Measurements from ENCODE around the gene IL12B. TPM values are rescaled to one million over a fixed set of nuclear protein-coding genes. Genes with fewer than 3 reads are reported as not detected.

The IL12B gene
- total RNA-seq, 1 experiment from 2014 or later, result not detected

DNA sequence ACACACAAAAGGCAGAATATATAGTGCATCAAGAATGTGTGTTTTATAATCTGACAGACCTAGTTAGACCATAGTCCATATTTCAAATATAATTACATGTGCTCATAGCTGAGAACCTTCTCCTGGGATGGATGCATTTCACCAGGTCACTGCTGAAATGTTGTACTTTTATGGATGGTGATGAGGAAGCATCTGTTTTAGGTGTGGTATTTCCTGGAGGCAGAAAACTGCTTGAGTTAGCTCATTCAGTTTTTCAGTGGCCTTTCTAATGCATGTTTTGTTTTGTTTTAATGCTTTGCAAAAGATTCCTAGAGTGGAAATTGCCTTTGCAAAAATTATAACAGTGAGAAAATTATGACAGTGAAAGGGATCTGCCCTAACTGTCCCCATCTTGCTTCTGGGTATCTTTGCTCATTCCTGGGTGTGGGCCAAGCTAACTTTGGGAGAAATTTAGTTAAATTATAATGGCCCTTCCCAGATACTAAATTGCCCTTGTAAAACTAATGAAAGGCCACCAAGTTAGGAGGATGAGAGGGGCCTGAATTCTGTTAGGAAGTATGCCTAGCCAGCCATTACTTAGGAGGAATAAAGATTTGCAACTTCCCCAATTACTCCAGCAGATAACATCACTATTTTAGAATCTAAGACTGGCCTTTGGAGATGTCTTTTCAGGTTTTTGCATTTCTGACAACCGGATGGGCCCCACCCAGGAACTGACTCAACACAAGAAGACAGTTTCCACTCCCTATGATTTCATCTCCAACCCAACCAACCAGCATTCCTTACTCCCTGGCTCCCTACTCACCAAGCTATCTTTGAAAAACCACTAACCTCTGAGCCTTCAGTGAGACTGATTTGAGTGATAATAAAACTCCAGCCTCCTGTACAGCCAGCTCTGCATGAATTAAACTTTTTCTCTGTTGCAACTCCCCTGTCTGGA is 7.0 kb upstream of the IL12B start:
- DNase-seq (ENCODE audit: low spot score), result peak; percentile 22
- intact Hi-C loops (cut with micrococcal nuclease; ENCODE audit: unreplicated experiment), result loop anchor here (10.0 kb wide), 1 partner anchor 628 kb away; no protein-coding TSS in a partner anchor
- no peaks in the 10 kb centered on the region for H3K4me1 ChIP-seq (ENCODE audit: insufficient read depth, low read length, poor library complexity, severe bottlenecking)
- BruUV-seq (replicated peaks), result no TSS peak
- CTCF ChIA-PET, result interaction anchor here (0.6 to 1.0 kb wide), 2 partner anchors 180 to 1089 kb away, joined by 3 read pairs; no protein-coding TSS in a partner anchor
- no peaks in the 10 kb centered on the region for H3K9me3 ChIP-seq (ENCODE audit: low read depth, low read length, poor library complexity, severe bottlenecking)
- TF ChIP-seq, protein P1, sequence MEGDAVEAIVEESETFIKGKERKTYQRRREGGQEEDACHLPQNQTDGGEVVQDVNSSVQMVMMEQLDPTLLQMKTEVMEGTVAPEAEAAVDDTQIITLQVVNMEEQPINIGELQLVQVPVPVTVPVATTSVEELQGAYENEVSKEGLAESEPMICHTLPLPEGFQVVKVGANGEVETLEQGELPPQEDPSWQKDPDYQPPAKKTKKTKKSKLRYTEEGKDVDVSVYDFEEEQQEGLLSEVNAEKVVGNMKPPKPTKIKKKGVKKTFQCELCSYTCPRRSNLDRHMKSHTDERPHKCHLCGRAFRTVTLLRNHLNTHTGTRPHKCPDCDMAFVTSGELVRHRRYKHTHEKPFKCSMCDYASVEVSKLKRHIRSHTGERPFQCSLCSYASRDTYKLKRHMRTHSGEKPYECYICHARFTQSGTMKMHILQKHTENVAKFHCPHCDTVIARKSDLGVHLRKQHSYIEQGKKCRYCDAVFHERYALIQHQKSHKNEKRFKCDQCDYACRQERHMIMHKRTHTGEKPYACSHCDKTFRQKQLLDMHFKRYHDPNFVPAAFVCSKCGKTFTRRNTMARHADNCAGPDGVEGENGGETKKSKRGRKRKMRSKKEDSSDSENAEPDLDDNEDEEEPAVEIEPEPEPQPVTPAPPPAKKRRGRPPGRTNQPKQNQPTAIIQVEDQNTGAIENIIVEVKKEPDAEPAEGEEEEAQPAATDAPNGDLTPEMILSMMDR (conservative IDR thresholded peaks at IDR 0.05; ENCODE audit: low read depth, low read length), result no peak
- TF ChIP-seq EZH2 (IDR thresholded peaks at IDR 0.05; ENCODE audit: borderline replicate concordance, low read depth, low read length, poor library complexity, severe bottlenecking), result no peak
- no peaks in the 10 kb centered on the region for H3K36me3 ChIP-seq (ENCODE audit: insufficient read depth, low read length, poor library complexity, severe bottlenecking)
- no peak overlapping the region for H3K4me3 ChIP-seq (ENCODE audit: low read depth, low read length, poor library complexity, severe bottlenecking)
- H3K27me3 ChIP-seq (replicated peaks; ENCODE audit: insufficient read depth, low read depth, low read length, poor library complexity), result no peaks in the 10 kb centered on the region
- H3K27ac ChIP-seq (ENCODE audit: low read depth, low read length, poor library complexity, severe bottlenecking), result no peak overlapping the region
- POLR2A ChIA-PET (ENCODE audit: low non-redundant PET), result no interaction called here

DNA sequence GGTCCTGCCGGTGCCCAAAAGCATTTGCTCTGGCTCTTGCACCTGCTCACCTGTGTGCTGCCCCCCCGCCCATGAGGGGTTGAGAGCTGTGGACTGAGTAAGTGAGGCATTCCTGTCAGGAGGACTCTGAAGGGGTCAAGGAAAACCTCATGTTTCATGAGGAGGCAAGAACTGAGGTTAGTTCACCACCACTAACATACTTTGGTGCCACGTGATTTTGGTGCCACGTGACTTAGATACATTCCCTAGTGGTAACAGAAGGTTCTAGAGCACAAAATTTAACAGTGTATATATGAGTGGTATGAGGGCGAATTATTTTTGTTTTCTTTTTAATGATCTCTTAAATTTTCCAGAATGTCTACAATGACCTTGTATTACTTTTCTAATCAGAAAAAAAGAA is 6.3 kb upstream of the IL12B start:
- intact Hi-C loops (cut with micrococcal nuclease; ENCODE audit: unreplicated experiment), result loop anchor here (10.0 kb wide), 1 partner anchor 628 kb away; no protein-coding TSS in a partner anchor
- Histone ChIP-seq H3K27ac (ENCODE audit: low read depth, low read length, poor library complexity, severe bottlenecking) (no peak overlapping the region), H3K4me1 (ENCODE audit: insufficient read depth, low read length, poor library complexity, severe bottlenecking) (no peaks in the 10 kb centered on the region), H3K4me3 (ENCODE audit: low read depth, low read length, poor library complexity, severe bottlenecking) (no peak overlapping the region), H3K27me3 (replicated peaks; ENCODE audit: insufficient read depth, low read depth, low read length, poor library complexity) (no peaks in the 10 kb centered on the region), H3K9me3 (ENCODE audit: low read depth, low read length, poor library complexity, severe bottlenecking) (no peaks in the 10 kb centered on the region), H3K36me3 (ENCODE audit: insufficient read depth, low read length, poor library complexity, severe bottlenecking) (no peaks in the 10 kb centered on the region)
- CTCF ChIA-PET, result no interaction called here
- no peak for DNase-seq (ENCODE audit: low spot score)
- BruUV-seq (replicated peaks), result no TSS peak
- no peak for TF ChIP-seq EZH2 (IDR thresholded peaks at IDR 0.05; ENCODE audit: borderline replicate concordance, low read depth, low read length, poor library complexity, severe bottlenecking)
- TF ChIP-seq, protein P1 (conservative IDR thresholded peaks at IDR 0.05; ENCODE audit: low read depth, low read length), result no peak
- POLR2A ChIA-PET (ENCODE audit: low non-redundant PET), result no interaction called here

DNA sequence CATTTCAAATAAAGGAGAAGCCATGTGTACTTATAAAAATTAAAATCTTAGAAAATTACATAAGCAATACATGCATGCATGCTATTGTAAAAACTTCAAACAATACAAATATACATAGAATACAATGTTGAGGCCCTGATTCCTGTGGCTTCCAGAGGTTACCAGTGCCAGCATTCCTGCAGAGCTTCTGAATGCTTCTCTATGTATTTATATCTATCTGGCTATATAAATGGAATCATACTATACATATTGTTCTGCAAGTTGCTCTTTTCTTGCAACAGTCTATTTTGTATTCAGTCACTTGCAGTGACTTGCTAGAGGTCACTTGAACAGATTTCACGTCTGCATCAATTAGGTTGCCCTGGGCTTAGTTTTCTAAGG is 3.2 kb upstream of the IL12B start:
- CTCF ChIA-PET, result no interaction called here
- TF ChIP-seq, protein P1 (conservative IDR thresholded peaks at IDR 0.05; ENCODE audit: low read depth, low read length), result no peak
- TF ChIP-seq EZH2 (IDR thresholded peaks at IDR 0.05; ENCODE audit: borderline replicate concordance, low read depth, low read length, poor library complexity, severe bottlenecking), result no peak
- no peak overlapping the region for H3K4me3 ChIP-seq (ENCODE audit: low read depth, low read length, poor library complexity, severe bottlenecking)
- no TSS peak for BruUV-seq (replicated peaks)
- no peak overlapping the region for H3K27ac ChIP-seq (ENCODE audit: low read depth, low read length, poor library complexity, severe bottlenecking)
- H3K36me3 ChIP-seq (ENCODE audit: insufficient read depth, low read length, poor library complexity, severe bottlenecking), result no peaks in the 10 kb centered on the region
- intact Hi-C loops (cut with micrococcal nuclease; ENCODE audit: unreplicated experiment), result loop anchor here (10.0 kb wide), 1 partner anchor 631 kb away; no protein-coding TSS in a partner anchor
- no peaks in the 10 kb centered on the region for H3K9me3 ChIP-seq (ENCODE audit: low read depth, low read length, poor library complexity, severe bottlenecking)
- DNase-seq (ENCODE audit: low spot score), result no peak
- POLR2A ChIA-PET (ENCODE audit: low non-redundant PET), result no interaction called here
- peaks cover 6% of the 10 kb centered on the region for H3K27me3 ChIP-seq (replicated peaks; ENCODE audit: insufficient read depth, low read depth, low read length, poor library complexity)
- H3K4me1 ChIP-seq (ENCODE audit: insufficient read depth, low read length, poor library complexity, severe bottlenecking), result no peaks in the 10 kb centered on the region

Data from A673 (cell line).